ENCODE results near the gene SLC16A14.
"Not testable (repeated sequence)": the region's sequence is repeated elsewhere in the genome, so short reads cannot be mapped to it uniquely, and the experiment has no call there.

Gene SLC16A14

GRCh38 chr2:230068651-230069055 is at the start of gene SLC16A14:
Gene SLC16A14, minus strand, starts transcription at chr2:230068924. Its CDS starts 9,572 bp downstream, at chr2:230059352.
- DNase-seq: peak; percentile 1

GRCh38 chr2:230106771-230107170 is 38.0 kb upstream of the SLC16A14 start:
- DNase-seq: no peak

GRCh38 chr2:230101967-230102366 is 33.2 kb upstream of the SLC16A14 start:
- not testable (repeated sequence) for DNase-seq

GRCh38 chr2:230097841-230098240 is 29.1 kb upstream of the SLC16A14 start:
- no peak for DNase-seq

- DNase-seq: no peak
These were observed 28.7 kb upstream of the SLC16A14 start for GRCh38 chr2:230097424-230097823.

- no peak for DNase-seq
These were observed 22.2 kb upstream of the SLC16A14 start for GRCh38 chr2:230090967-230091366.

GRCh38 chr2:230085201-230085600 is 16.5 kb upstream of the SLC16A14 start:
- no peak for DNase-seq

- DNase-seq: no peak
These were observed 9.3 kb upstream of the SLC16A14 start for GRCh38 chr2:230077851-230078547.

GRCh38 chr2:230076819-230077218 is 8.1 kb upstream of the SLC16A14 start:
- no peak for DNase-seq

GRCh38 chr2:230075988-230076631 is 7.4 kb upstream of the SLC16A14 start:
- DNase-seq: no peak

GRCh38 chr2:230071421-230071820 is 2.7 kb upstream of the SLC16A14 start:
- DNase-seq: no peak

GRCh38 chr2:230069402-230069801 is 678 bp upstream of the SLC16A14 start:
- DNase-seq: no peak

- peak; percentile 38 for DNase-seq
These were observed 591 bp downstream of the SLC16A14 start for GRCh38 chr2:230068016-230068650.

GRCh38 chr2:230060672-230061293 is 7.9 kb downstream of the SLC16A14 start:
- DNase-seq: no peak

- no peak for DNase-seq
These were observed 14.8 kb downstream of the SLC16A14 start for GRCh38 chr2:230053753-230054478.

GRCh38 chr2:230052299-230052698 is 16.4 kb downstream of the SLC16A14 start:
- DNase-seq: no peak

GRCh38 chr2:230050136-230050535 is 18.6 kb downstream of the SLC16A14 start:
- DNase-seq: no peak

- no peak for DNase-seq
These were observed 20.6 kb downstream of the SLC16A14 start for GRCh38 chr2:230048010-230048671.

- DNase-seq: no peak
These were observed 22.2 kb downstream of the SLC16A14 start for GRCh38 chr2:230046491-230046890.

GRCh38 chr2:230043461-230043860 is 25.3 kb downstream of the SLC16A14 start:
- DNase-seq: no peak

- no peak for DNase-seq
These were observed 25.7 kb downstream of the SLC16A14 start for GRCh38 chr2:230043025-230043424.

- DNase-seq: no peak
These were observed 26.5 kb downstream of the SLC16A14 start for GRCh38 chr2:230042195-230042594.

Data from activated CD4-positive, alpha-beta T cell treated with anti-CD3 and anti-CD28 coated beads, Interleukin-2, amount 50 U/mL, for 1 hour (primary cell).